Pulmonary artery endothelial cell (primary cell): ENCODE data around the gene SLAMF7. TPM values are rescaled to one million over a fixed set of nuclear protein-coding genes. Genes with fewer than 3 reads are reported as not detected.
"Not testable (repeated sequence)": the region's sequence is repeated elsewhere in the genome, so short reads cannot be mapped to it uniquely, and the experiment has no call there.

Source experiments
- DNase-seq: peaks from one replicate; pipeline ENCODE4 v3.0.0-alpha.2; 2011; ENCODE audit warnings: low read depth, low spot score
- total RNA-seq: library from RNA; depleted of rRNA; stranded (reverse); fragments of >200 nt; gene quantifications from 2 replicates; pipeline ENCODE4 v1.2.3, GENCODE V29; 2014

SLAMF7 gene
- not detected in 2 replicates for total RNA-seq

DNA sequence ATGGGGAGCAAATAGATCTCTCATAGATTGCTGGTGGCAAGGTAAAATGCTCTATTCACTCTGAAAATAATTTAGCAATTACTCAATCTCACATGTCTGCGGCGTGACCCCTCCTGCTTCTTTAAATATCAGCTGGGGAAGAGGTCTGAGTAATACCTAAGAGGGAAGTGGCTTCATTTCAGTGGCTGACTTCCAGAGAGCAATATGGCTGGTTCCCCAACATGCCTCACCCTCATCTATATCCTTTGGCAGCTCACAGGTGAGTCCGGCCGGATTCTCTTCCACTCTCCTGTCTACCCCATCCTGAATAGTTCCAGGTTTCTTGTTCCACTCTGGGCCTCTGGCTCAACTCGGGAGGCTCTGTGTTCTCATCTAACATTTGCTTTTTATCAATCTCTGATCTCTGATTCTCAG is at the start of gene SLAMF7:
SLAMF7 (plus strand) TSS at position 150 of the 414 bp plus-strand sequence; CDS start at position 205, 55 bp downstream.
- no peak for DNase-seq

DNA sequence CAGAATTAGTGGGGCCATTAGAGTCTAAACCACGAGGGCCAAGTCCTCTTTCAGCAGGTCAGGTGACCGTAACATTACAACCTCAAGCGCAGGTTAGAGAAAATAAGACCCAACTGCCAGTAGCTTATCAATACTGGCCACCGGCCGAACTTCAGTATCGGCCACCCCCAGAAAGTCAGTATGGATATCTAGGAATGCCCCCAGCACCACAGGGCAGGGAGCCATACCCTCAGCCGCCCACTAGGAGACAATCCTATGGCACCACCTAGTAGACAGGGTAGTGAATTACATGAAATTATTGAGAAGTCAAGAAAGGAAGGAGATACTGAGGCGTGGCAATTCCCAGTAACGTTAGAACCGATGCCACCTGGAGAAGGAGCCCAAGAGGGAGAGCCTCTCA is 46.7 kb upstream of the SLAMF7 start:
- not testable (repeated sequence) for DNase-seq

DNA sequence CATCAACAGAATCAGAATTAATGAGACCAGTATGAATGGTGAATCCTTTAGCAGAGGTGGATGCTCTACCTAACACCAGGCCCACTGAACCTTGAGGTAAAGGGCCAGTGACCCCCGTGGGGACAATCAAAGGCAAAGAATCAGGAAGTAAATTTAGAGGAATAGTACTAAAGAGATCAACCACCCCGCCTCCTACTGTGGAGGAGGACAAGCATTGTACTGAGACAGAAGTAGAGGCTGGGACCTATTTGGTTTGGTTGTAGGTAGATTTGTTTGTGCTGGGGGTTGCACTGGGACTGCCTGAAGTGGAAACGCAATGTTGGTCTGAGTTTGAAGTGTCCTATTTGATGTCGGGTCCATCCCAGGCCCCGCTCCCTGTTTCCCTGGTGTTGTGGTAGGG is 36.9 kb upstream of the SLAMF7 start:
- DNase-seq = no peak

GRCh38 chr1:160704250-160704649 is 34.8 kb upstream of the SLAMF7 start:
- no peak for DNase-seq

- DNase-seq = not testable (repeated sequence)
Observed at GRCh38 chr1:160705212-160705621, 33.8 kb upstream of the SLAMF7 start.

- DNase-seq = no peak
Observed at GRCh38 chr1:160705742-160706141, 33.3 kb upstream of the SLAMF7 start.

DNA sequence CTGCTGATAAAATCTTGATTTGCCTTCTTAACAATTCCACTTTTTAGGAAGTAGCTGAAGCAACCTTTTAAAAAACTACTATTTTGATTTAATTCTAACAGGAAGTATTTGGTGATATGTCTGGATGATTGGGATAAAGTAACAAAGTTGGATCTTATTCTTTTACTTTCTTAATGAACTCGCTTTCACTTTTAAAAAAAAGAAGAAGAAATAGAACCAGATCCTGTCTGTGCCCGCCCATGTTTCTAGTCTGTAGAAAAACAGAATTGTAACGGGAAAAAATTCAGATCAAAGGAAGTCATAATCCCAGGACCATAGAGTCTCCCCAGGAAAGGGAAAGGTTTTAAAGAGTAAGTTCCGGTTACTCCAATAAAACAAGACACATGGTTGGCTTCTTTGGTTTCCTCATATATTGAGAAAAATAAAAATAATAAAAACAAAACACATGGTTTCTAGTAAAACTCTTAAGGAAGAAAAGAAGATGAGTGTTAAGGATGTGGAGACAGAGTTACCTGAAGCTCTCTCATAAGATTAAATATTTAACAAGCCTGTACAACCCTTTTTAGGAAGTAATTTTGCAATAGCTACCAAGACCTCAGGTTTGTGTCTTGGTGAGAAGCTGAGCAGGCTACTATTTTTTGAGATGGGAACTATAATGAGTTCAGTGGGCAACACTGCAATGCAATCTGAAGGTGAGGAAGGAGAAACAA is 32.4 kb upstream of the SLAMF7 start:
- DNase-seq = no peak

DNA sequence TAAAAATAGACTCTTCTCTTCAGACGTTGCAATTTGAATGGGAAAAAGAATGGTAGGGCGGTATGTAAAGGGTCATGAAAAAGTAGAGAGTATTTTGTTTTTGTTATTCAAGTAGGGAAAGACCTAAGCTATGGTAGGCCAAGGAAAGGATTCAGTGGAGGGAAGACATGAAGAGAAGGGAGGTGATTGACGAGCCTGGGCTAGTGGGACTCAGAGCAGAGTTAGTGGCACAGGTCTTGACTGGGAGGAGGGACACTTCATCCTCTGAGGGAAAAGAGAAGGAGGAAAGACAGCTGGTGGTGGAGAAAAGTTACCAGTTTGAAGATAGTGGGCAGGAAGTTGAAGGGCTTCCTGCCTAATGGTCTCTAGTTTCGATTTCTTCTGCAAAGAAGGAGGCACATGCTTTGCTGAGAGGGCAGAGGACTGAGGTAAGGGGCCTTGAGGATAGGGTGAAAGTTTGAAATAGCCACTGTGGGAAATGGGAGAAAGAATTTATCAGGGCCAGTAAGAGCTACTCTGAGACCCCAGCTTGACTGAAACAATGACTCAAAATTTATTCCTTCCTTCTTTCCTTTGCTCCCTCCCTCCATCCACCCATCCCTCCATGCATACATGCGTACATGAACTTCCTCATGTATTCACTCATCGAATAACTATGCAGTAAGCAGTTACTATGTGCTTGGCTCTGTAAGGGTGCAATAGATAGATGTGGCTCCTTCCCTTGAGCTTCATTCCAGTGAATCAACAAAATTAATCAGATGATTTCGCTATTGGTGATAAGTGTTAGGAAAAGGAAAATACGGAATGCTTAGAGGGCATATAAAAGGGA is 31.6 kb upstream of the SLAMF7 start:
- no peak for DNase-seq

- DNase-seq = no peak
Observed at GRCh38 chr1:160708118-160708517, 30.9 kb upstream of the SLAMF7 start.

GRCh38 chr1:160708801-160709200 is 30.2 kb upstream of the SLAMF7 start:
- no peak for DNase-seq

GRCh38 chr1:160709715-160710114 is 29.3 kb upstream of the SLAMF7 start:
- DNase-seq = no peak

- no peak for DNase-seq
Observed at GRCh38 chr1:160710517-160711252, 28.4 kb upstream of the SLAMF7 start.

DNA sequence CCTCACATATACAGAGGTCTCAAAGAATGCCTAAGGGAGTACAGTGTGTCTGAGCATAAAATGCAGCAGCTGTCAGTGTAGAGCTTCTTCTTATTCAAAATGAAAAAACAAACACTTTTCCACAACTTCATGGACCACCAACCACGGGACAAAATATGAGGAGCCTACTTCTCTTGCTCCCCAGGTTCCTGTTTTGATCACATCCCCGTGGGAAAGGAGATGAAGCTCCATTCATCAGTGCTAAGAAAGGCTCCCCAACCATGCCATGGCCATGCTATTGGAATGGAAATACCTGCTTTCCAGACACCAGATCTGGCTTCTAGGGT is 27.8 kb upstream of the SLAMF7 start:
- DNase-seq = no peak

DNA sequence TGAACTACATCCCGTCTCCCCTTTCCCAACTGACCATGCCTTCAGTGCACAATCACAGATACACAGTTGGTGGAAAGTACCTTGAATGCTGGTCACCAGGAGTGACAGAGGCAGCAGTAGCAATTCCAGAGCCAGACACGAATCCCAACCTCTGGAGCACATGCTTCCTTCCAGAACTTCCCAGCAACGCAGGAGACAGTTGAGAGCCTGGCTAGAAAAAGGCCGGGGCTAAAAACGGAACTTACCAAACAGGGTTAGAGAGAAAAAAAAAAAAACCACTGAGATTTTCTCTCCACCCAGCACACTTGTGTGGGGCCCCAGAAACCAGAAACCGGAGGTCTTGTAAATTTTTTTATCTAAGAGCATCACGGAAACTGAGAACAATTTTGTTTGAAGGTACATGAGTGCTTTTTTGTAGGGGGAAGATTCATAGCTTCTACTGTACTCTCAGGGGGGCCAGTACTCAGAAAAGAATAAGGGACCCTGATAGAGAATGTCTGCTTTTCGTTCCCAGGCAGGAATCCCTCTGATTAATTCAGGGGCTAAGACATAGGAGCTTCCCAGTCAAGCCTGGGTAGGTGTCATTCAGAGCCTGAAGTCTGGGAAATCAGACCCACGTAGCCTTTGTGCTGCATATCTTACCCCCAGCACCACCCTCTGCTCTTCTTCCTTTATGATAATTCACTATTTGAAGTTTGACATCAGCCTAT is 27.3 kb upstream of the SLAMF7 start, which contains the start of gene CD48:
CD48 (minus strand) TSS at position 221 of the 710 bp plus-strand sequence; CDS start at position 162, 59 bp downstream.
- DNase-seq = no peak

GRCh38 chr1:160712525-160713080 is 26.4 kb upstream of the SLAMF7 start:
- not testable (repeated sequence) for DNase-seq

DNA sequence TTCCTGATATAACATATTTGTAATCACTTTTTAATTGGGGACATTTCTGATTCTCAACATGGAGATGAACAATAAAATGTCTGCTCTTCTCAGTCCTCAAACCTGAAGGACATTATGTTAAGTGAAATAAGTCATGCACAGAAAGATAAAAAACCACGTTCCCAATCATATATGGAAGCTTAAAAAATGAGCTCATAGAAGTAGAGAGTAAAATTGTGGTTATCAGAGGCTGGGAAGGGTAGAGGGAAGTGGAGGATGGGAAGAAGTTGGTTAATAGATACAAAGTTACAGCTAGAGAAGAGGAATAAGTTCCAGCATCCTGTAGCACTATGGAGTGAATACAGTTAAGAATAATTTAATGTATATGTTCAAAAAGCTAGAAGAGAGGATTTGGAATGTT is 25.9 kb upstream of the SLAMF7 start:
- no peak for DNase-seq

DNA sequence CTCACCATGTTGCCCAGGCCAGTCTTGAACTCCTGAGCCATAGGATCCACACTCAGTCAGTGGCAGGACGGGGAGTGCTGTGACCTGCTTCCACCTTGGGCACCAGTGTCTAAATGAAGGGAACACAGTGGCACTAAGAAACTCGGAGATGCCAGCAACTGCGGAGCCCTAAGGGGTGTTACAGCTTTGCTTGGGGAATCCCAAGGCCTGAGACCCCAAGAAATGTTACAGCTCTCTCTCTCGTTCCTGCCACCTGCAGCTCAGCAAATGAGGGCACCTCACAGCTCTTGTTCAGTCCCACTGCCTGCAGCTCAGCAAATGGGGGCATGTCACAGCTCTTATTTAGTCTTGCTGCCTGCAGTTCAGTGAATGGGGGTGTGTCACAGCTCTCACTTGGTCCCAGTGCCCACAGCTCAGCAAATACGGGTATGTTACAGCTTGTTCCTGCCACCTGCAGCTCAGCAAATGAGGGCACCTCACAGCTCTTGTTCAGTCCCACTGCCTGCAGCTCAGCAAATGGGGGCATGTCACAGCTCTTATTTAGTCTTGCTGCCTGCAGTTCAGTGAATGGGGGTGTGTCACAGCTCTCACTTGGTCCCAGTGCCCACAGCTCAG is 24.9 kb upstream of the SLAMF7 start:
- not testable (repeated sequence) for DNase-seq

GRCh38 chr1:160716013-160716412 is 23.0 kb upstream of the SLAMF7 start:
- no peak for DNase-seq

- DNase-seq = no peak
Observed at GRCh38 chr1:160717306-160717705, 21.7 kb upstream of the SLAMF7 start.

- DNase-seq = no peak
Observed at GRCh38 chr1:160718210-160718609, 20.8 kb upstream of the SLAMF7 start.
